Renal cortex interstitium (tissue), 11 donors: Measurements from ENCODE around the gene GJA3. TPM values are rescaled to one million over a fixed set of nuclear protein-coding genes. Genes with fewer than 3 reads are reported as not detected.

Source experiments
- DNase-seq, 11 donors: peaks; one replicate each; pipeline ENCODE4 v3.0.0-alpha.2; 2013; ENCODE audit warnings: low read depth in 9 of 11, low spot score in 4 of 11; ENCODE audit errors: extremely low read depth in 1 of 11
- polyA plus RNA-seq, 3 donors: library from polyadenylated mRNA; unstranded; fragments of 120-200 nt; gene quantifications; one replicate each; pipeline ENCODE4 v1.2.1, GENCODE V29; 2013; ENCODE audit not compliant: insufficient read length in 3 of 3

The GJA3 gene
- polyA plus RNA-seq, 3 donors, result 10.9 to 13.8 (median 11.6) TPM

DNA sequence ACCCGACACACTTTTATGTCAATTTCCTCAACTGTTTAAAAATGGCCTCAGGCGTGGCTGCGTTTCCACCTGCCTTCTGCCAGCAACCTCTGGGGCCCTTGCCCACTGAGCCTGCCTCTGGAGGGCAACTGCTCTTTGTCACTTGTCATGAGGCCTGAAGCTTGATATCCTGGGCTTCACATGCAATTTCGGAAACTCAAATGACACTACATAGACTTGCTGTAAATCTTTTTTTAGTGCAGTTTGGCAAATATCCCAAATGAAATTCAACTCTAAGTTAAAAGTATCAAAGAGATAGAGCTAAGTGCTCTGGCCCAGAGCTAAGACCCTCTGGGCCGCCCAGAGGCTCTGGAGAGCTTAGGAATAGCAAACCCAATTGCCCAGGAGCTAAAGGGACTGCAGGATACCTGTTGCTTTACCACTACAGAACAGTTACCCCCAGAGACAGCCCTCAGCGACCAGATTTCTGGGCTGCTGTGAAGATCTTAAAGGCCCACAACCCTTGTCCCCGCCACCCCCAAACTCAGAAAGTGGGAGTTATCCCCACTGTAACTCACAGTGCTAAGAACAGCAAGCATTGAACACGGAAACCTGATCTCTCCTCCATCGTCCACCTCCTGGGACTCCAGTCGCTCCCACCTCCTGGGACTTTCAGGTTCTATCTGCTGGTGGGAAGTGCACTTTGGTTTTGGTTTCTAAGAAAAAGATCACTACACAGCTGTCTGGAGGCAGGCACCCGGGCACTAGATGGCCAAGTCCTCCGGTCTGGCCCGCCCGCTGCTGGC is 19.4 kb downstream of the GJA3 start:
- no peak for DNase-seq

DNA sequence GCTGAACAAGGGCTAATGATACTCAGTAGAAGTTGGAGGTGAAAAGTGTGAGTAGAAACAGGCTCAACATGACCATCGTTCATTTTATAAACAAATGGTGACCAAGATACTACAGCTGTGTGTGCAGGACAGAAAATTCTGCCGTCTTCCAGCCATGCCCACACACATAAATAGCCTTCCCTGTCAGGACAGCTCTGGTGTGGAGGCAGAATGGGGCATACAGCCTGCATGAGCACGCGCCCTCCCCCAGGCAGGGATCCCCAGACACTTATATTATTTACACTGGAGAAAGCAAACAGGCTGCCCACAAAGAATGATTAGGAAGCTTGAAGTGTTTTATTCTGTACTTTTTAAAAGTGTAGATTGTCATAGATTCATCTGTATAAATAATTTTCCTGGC is 20.4 kb downstream of the GJA3 start:
- no peak for DNase-seq

DNA sequence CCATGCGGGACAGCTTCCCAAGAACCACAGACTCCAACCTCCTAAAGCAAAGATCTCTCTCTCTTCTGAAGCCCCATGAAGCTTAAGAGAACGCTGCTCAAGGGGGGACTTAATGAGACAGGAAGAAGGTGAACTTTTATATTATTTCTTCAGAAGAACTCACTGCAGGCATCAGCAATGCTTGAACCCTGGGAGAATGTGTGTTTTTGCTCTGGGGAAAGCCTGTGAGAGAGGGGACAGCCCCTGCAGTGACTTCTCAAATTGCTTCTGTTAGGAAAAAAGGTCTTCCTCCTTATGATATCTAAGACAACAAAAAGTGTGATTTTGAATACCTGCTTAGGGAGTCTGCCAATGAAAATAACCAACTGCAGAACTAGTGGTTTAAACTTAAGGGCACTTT is 23.0 kb downstream of the GJA3 start:
- DNase-seq, result no peak

DNA sequence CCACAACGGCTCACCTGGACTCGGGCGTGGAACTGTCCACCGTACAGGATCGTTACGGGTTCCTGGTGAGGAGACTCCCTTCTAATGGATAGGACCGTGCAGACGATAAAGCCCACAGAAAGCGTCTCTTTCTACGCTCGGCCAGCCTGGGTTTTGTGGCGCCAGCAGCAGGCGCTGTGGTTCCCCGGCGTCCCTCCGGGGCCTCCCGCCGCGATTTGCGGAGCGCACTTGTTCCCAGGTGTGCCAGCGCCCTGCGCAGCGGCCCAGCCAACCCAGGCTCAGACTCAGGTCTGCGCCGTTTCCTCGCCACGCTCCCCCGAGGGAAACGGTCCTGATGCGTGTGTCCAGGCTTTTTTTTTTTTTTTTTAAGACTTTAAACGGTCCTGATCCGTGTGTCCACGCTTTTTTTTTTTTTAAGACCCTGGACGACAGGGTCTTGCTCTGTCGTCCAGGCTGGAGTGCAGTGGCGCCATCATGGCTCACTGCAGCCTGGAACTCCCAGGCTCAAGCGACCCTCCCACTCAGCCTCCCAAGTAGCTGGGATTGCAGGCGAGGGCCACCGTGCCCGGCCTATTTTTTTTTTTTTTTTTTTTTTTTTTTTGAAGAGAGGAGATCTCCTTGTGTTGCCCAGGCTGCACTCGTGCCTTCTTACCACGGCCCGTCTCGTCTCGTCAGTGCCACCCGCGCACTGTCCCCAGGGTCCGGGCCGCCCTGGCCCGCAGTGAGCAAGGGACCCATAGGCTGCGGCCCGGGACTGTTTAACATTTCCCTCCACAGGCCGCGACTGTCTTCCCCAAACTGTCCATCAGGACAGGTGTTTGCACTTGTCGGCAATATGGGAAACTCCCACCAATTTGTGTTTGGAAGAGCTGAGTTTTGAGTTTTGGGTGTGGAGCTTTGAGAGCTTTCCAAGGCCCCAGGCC is 23.8 kb downstream of the GJA3 start:
- no peak for DNase-seq

DNA sequence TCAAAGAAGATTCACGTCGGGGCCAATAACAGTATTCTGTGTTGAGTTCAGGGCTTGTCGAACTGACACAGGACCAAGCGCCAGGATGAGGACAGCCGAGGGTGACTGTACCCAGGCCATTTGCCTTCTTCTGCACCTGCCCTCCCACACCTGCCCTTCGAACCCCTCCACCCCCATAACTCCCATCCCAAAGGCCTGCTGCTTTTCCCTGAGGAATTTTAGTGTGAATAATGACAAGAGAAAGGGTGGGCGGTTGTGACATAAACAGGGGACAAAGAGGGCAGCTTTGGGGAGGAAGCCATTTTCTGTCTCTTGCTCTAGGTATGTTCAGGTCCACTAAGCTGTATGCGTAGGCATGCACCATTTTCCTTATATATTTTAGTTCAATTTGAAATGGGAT is 26.1 kb downstream of the GJA3 start:
- DNase-seq, result no peak

DNA sequence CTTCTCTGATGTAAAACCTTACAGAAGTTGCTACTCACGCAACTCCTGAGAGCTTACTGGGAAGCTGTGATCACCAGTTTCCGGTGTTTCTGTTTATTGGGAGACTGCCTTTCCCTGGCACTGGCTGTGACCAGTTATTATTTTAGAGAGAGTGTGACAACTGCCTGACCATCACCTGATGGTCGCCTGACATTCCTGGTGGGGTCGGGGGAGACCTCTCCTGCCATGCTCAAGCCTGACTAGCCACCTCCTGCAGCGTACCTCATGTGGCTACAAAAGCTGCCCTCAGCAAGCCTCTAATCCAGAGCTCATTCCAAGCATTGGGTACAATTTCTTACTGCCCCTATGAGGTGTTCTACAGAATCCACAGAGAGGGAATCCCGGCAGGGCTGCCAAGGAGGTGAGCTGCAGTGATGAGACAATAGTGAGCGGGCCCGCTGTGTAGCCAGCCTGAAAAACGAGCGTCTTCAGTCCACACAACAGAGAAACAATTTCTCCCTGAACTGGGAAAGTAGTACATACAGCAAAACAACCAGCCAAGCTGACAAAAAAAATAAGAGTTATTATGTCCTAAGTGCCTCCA is 28.7 kb downstream of the GJA3 start:
- DNase-seq, result no peak

DNA sequence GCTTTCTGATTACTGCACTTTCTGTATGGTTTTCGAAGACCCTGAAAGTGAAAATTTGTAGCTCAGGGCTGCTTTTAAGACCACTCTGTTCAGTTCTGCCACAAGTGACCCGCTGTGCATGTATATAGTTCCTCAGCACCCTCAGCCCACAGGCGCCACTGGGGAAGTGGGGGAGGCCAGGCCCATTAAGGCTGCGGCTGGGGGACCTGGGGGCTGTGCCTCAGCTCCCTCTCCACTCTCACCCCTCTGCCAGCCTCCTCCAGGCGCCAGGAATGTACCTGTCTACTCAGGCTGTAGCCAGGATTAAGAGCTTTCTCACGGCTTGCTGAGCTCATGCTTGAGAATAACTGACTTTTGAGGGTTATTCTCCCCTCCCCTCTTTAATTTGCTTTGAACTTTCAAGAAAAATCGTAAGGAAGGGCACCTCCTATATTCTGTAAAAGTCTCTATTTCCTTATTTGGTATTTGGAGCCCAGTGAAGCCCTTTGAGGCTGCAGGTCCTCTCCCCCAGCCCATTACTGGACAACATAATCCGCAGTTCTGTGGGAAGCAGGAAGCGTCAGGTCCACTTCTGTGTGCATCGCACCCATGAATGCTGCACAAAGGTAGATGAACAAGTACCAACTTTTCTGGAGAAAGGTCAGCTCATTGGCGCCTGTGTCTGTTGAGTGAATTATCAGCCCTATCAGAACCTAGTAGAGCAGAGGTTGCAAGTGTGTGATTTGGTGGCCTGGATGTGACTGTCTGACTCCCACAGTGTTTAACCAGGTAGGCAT is 29.6 kb downstream of the GJA3 start:
- DNase-seq, result no peak

DNA sequence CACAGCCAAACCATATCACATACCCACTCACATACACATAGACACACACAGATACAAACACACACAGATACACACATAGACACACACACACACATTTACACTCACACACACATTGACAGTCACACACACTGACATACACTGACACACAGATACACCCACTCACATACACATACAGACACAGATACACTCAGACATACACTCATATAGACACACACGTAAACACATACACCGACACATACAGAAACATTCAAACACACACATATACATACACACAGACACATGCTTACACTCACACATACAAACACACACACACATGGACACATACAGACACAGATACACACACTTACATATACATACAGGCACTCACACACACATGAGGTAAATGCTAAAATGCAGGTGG is 30.2 kb downstream of the GJA3 start:
- no peak for DNase-seq

DNA sequence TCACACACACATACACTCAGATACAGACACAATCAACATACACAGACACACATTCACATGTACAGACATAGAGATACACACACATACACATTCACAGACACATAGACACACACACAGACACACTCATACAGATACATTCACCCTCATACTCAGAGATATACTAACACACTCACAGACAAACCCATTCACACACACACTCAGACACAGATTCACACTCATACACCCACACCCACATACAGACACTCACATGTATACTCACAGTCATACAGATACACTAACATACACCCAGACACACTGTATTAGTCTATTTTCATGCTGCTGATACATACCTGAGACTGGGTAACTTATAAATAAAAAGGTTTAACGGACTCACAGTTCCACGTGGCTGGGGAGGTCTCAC is 30.8 kb downstream of the GJA3 start:
- no peak for DNase-seq

DNA sequence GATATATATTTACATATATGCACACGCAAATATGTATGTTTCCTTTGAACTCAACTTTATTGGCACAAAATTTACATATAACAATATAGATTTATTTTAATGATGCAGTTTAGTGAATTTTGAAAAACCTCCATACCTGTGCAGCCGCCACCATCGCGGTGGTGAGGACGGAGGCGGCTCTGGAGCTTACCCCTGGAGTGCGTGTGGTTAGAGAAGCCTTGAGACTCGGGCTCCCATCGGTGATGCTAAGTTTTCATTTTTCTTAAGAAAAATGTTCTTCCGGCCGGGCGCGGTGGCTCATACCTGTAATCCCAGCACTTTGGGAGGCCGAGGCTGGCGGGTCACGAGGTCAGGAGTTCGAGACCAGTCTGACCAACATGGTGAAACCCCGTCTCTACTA is 31.8 kb downstream of the GJA3 start:
- no peak for DNase-seq

DNA sequence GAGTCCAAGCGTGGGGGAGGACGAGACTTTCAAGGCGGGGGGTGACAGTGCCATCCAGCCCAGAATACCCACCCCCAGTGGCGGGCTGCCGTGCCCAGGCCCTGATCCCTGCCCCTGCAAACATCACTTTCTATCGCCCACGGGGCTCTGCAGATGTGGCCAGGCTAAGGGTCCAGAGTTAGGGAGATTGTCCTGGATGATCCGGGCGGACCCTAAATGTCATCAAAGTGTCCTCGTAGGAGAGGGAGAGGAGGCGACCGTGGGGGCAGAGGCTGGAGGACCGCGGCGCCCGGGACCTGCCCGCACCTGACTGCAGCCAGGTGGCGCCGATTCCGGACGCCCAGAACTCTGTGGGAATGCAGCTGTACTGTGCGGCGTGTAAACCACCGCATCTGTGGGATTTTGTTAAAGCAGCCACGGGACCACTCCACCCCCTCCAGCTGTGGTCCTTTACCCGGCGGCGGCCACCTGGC is 32.4 kb downstream of the GJA3 start:
- no peak for DNase-seq

DNA sequence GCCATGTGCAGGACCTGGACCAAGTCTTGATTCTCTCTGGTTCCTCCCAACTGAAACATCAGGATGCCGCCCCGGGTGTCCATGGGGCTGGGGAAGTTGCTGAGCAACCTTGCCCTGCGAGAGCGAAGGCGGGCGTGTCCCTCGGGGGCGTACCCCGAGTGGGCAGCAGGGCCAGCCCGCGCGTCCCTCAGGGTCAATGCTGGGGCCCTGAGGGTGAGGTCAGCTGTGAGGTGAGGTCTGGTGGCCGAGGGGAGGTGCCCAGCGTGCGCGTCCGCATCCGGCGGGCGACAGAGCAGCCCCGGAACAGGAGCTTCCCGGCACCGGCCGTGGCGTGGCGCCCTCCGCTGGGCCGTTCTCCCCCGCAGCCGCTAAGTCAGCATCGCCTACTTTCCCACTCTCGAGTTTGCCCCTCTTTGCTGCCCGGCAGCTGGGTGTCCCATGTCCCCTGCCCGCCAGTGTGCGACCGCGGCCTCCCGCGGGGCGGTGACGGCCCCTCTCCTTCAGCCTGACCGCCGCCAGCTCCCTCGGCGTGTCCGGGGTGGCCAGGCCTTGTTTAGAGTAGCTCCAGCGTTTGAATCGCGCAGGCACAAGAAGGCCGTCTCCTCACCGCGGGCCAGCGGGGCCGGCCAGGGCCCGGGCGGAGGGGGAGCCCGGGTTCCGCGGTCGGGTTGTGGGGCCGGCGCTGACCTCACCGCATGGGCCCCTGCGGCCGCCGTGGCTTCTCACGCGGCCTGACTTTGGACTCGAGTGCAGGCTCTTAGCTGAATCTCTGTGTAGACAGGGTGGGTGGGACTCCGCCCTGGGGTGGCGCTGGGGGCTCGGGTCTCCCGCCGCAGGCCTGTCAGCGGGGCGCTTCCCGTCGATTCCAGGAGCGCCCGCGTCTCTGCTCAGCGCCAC is 33.0 kb downstream of the GJA3 start:
- DNase-seq, result peak in 3 of 11 donors; percentile 41 to 55 (median 45)

DNA sequence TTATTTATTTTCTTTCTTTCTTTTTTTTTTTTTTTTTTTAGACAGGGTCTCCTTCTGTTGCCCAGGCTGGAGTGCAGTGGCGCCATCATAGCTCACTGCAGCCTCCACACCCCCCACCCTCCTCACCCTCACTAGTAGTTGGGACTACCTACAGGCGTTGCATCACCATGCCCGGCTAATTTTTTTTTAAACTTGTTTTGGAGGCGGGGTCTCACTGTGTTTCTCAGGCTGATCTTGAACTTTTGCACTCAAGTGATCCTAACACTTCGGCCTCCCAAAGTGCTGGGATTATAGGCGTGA is 33.6 kb downstream of the GJA3 start:
- DNase-seq, result no peak

DNA sequence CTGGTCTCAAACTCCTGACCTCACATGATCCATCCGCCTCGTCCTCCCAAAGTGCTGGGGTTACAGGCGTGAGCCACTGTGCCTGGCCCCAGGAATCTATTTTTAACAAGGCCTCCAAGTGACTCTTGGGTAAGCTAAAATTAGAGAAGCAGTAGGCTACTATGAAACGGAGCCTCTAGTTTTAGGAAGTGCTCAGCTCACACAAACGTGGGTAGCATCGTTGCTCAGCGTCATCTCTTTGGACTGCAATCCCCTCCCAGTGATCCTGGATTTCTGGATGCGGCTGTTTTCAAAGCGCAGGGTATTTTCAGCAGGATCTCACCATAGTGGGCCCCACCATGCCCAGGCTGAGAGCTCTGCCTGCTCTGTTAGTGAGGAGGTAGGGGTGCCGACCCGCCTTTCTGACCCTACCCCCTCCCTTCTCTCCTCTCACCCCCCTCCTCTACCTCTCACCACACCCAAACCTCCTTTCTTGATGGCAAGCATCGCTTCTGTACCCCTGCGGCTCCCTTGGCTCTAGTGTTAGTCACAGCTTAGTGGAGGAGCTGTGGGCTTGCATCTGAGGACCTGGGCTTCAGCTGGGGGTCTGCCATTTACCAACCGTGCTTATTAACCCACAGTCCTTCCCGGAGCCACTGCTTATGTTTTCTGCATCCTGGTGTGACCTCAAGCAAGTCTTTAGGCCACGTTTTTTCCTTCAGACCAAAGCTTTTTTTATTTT is 34.2 kb downstream of the GJA3 start:
- DNase-seq, result no peak

DNA sequence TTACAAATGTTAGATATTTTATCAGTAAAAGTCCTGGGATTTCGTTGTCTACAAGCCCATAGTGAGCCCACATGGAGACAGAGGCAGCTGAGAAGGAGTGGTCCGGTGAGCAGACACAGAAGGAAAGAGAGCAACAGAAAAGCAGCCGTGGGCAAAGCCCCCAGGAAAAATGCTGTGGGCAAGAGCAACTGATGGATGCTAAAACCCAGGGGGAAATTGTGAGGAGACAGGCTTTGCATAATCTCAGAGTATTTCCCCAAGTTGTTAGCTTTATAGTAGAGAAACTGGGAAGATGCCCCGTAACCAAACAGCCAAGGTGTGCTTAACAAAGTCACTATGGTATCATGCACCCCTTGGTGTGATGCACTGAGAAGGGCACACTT is 35.1 kb downstream of the GJA3 start:
- no peak for DNase-seq

DNA sequence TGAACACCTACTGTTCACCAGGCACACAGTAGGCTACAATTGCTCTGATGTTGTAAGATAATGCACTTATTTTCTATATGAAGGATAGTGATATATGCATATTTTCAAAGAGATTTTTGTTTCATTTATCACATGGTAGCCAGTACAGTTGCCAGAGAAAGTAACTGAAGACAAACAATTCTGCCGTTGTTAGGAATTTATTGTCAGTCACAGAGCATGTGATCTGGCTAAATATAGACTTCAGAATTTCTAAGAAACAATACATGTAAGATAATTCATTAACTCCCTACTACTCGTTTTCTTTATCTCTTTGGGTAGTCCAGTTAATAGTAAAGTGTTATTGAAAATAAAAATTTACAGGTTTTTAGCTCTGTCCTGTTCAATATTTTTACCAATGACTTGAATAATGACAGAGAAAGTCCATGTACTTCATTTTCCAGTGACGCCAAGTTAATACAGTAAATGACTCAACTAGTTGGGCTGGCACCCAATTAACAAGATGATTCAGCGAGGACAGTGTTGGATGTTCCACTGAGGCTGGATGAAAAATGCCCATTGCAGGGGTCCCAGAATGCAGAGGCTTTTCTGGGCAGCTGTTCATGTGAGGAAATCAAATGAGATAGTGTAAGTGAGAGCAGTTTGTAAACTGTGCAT is 35.6 kb downstream of the GJA3 start:
- no peak for DNase-seq

DNA sequence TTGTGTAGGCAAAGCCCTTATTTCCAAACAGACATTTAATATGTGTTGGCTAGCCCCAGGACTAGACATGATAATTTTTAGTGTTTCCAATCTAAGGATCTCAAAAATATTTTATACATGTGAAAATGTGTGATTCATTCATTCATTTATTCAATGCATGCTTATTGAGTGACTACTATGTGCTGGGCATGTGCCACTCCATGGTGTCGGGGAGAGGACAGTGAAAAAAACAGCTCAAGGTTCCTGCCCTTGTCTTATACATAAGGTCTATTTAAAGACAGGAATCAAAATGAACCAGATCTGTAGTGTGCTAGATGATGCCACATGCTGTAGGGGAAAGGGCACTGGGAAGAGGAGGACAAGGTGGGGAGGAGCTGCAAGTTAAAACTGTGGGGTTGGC is 36.5 kb downstream of the GJA3 start:
- no peak for DNase-seq
